GM21528 (cell line): ENCODE results near the gene TMED5.
"Not testable (repeated sequence)": the region's sequence is repeated elsewhere in the genome, so short reads cannot be mapped to it uniquely, and the experiment has no call there.

Source experiments
- ATAC-seq: cut with Tn5 transposase; IDR thresholded peaks from one replicate; pipeline ENCODE4 v1.9.1; 2021; ENCODE audit warnings: mild to moderate bottlenecking, moderate library complexity; ENCODE audit not compliant: unreplicated experiment, low FRiP score

TMED5 gene

GRCh38 chr1:93174638-93175037 lies 5.6 kb downstream of the TMED5 start:
- not testable (repeated sequence) for ATAC-seq

DNA sequence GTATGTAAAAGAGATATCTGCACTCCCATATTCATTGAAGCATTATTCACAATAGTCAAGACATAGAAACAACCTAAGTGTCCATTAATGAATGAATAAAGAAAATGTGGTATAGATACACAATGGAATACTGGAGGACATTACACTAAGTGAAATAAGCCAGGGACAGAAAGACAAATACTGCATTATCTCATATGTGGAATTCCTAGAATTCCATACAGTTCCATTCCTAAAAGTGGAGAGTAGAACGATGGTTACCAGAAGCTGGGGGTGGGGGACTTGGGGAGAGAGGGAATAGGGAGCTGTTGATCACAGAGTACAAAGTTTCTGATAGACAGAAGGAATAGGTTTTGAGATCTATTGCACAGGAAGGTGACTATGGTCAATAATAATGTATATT lies 7.4 kb downstream of the TMED5 start:
- ATAC-seq, result no peak

GRCh38 chr1:93171549-93172034 lies 8.6 kb downstream of the TMED5 start:
- no peak for ATAC-seq

DNA sequence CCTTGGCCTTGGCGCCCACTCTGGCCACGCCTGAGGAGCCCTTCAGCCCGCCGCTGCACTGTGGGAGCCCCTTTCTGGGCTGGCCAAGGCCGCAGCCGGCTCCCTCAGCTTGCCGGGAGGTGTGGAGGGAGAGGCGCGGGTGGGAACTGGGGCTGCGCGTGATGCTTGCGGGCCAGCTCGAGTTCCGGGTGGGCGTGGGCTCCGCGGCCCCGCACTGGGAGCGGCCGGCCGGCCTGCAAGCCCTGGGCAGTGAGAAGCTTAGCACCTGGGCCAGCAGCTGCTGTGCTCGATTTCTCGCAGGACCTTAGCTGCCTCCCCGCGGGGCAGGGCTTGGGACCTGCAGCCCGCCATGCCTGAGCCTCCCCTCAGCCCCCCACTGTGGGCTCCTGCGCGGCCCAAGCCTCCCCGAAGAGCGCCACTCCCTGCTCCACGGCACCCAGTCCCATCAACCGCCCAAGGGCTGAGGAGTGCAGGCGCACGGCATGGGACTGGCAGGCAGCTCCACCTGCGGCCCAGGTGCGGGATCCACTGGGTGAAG lies 10.0 kb downstream of the TMED5 start:
- ATAC-seq, result not testable (repeated sequence)

- ATAC-seq, result no peak
These were observed 13.2 kb downstream of the TMED5 start for GRCh38 chr1:93167006-93167405.

DNA sequence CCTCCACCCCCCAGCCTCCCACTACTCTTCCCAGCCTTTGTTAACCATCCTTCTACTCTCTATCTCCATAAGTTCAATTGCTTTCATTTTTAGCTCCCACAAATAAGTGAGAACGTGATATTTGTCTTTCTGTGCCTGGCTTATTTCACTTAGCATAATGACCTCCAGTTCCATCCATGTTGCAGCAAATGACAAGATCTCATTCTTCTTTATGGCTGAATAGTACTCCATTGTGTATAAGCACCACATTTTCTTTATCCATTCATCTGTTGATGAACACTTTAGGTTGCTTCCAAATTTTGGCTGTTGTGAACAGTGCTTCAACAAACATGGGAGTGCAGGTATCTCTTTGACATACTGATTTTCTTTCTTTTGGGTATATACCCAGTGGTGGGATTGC lies 14.3 kb downstream of the TMED5 start:
- not testable (repeated sequence) for ATAC-seq

- ATAC-seq, result no peak
These were observed 15.4 kb downstream of the TMED5 start for GRCh38 chr1:93164816-93165215.

- ATAC-seq, result not testable (repeated sequence)
These were observed 16.9 kb downstream of the TMED5 start for GRCh38 chr1:93163314-93163713.

- ATAC-seq, result no peak
These were observed 20.9 kb downstream of the TMED5 start for GRCh38 chr1:93159337-93159736.

GRCh38 chr1:93155335-93155734 lies 24.9 kb downstream of the TMED5 start:
- ATAC-seq, result no peak

- ATAC-seq, result no peak
These were observed 25.3 kb downstream of the TMED5 start for GRCh38 chr1:93154898-93155297.

- no peak for ATAC-seq
These were observed 27.4 kb downstream of the TMED5 start for GRCh38 chr1:93152835-93153234.

DNA sequence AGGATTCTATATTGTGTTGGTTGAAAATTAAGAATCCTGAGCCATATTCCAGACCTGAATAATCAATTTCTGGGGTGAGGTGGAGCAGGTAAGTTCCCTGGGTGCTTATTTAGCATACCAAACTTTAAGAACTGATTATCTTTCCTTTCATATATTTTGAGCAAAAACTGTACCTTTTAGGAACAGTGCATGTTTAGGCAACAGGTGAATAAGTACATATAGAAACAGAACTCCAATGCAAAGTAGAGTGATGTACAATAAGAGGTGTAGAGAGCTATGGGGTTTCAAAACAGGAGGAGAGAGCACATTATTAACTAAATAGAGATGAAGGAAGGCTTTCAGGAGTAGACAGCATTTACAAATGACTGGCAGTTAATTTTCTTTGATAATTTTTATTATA lies 28.7 kb downstream of the TMED5 start:
- ATAC-seq, result no peak

GRCh38 chr1:93150729-93151128 lies 29.5 kb downstream of the TMED5 start:
- ATAC-seq, result no peak

- ATAC-seq, result no peak
These were observed 32.2 kb downstream of the TMED5 start for GRCh38 chr1:93148001-93148400.

GRCh38 chr1:93143769-93144168 lies 36.4 kb downstream of the TMED5 start:
- ATAC-seq, result no peak

DNA sequence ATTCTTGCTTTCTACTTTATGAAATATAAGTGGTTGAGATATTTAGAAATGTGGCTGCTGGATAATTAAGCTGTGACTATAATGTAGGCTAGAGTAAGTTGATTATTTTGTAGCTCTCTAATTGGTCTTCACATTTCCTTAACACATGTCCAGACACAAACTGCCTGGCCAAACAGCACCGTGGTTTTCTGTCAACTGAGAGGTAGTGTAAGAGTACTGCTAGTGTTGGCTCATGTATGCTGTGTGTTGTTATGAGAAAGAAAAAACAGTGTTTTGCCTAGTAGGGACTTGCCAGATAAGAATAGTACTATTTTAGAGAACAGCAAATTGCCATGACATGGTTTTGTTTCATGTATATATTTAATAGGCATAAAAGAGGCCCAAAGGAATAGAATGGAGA lies 37.1 kb downstream of the TMED5 start:
- no peak for ATAC-seq

- no peak for ATAC-seq
These were observed 38.1 kb downstream of the TMED5 start for GRCh38 chr1:93142161-93142560.

DNA sequence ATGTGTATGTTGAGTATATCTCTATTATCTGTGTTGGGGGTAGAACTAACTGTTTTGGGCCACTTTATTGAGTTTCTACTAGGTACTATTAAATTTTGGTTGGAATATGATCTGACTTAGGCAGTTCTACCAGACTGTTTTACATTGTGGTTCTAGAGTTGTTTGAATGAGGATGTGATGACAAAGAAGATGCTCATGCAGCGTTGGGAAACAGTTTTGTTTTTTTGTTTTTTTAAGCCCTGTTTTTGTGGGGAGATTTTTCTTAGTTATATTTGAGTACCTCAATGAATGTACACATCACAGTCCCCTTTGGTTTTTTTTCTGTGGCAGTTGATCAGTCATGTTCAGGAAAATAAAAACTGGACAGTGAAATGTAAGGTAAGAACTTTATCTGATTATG lies 40.1 kb downstream of the TMED5 start:
- no peak for ATAC-seq

DNA sequence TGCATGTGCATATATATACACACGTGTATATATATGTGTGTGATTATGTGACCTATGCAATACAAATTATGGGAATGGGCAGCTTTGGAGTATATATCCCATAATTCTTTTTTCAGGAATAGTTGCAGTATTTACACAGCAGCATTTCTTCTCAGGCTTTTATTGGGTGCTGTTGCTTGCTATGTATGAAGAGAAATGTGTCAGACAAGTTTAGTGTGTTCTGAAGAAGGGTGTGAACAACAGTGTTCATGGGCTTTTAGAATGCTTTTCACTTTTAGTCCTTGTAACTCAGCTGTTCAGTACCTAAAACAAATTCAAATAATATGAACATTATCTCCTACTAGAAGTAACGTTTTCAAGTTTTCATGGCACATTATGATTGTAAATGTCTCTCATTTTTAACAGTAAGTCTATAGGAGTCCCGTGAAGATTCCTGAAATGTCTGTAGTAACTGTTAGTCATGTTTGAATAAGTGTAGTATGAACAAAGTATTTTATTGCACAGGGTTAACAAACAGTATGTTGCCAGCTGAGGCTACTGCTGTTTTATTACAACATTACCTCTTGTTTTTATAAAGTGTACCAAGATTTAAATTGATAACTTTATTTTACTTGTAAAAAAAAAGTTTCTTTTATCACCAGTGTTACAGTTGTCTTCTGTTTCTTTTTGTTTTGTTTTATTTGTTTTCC lies 42.5 kb downstream of the TMED5 start:
- ATAC-seq, result no peak

GRCh38 chr1:93136445-93136844 lies 43.8 kb downstream of the TMED5 start:
- no peak for ATAC-seq

GRCh38 chr1:93132638-93133037 lies 47.6 kb downstream of the TMED5 start:
- ATAC-seq, result no peak
